Measurements from ENCODE around the gene CXXC5. TPM values are rescaled to one million over a fixed set of nuclear protein-coding genes. Genes with fewer than 3 reads are reported as not detected.

CXXC5 gene
- total RNA-seq, 1 experiment from 2014 or later, result 7.8 TPM

DNA sequence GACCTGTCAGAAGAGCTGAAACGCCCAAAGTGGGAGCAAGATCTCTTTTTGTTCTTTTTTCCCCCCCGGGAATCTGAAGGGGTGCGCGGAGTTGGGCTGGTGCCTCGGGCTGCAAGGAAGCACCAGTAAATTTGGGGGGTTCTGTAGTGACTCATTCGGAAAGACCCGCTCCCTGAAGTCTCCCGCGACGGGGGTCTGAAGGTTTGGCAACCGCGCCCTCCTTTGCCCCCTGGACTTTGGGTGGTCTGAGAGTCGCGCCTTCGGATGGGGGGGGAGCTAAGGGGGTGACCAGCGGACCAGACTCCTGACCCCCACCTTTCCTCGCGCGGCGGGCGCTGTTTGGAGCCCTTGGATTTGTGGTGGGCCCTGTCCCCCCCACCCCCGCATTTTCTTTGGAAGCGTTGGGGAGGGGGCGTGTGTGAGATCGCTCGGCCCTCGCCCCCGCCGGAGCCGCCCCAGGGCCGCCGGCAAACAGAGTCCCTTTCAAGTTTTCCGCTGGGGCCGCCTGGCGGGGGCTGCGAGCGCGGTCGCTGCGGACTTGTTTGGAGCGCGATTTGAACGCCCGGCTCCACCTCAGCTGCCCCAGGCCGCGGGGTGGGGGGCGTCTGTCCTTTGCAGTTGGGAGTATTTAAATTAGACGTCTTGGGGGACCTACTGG is 2.0 kb downstream of the CXXC5 start:
- intact Hi-C loops (cut with micrococcal nuclease), result no loop called here
- H3K4me1 Mint-ChIP-seq (ENCODE audit: insufficient read depth, unreplicated experiment), result peaks cover 32% of the 10 kb centered on the region

DNA sequence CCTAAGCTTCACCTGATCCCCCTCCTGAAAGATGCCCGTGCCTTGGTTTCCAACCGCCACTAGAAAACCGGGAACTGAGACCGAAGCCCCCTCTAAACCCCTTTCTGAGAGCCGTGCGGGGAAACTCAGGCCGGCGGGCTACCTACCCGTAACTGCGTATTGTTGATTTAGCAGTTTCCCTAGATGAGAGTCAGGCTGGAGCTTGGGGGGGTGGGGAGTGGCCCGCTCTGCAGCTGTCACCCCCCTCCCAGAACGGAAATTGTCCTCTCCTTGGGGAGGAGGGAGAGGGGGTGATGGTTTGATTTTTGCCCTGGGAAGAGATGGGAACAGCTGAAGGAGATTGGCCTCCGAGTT is 2.5 kb downstream of the CXXC5 start:
- DNase-seq (ENCODE audit: unreplicated experiment), result no peak
- no peaks in the 10 kb centered on the region for H3K27me3 Mint-ChIP-seq (ENCODE audit: insufficient read depth, unreplicated experiment)
- CTCF ChIA-PET, result interaction anchor here (0.7 to 4.1 kb wide), 8 partner anchors 9 to 117 kb away, joined by 3 to 28 read pairs (median 4); no protein-coding TSS in a partner anchor
- peak overlapping the region; percentile 87 for H3K4me3 Mint-ChIP-seq (ENCODE audit: unreplicated experiment)
- H3K27ac Mint-ChIP-seq (ENCODE audit: low read depth, unreplicated experiment), result no peak overlapping the region
- TF ChIP-seq, protein P1, sequence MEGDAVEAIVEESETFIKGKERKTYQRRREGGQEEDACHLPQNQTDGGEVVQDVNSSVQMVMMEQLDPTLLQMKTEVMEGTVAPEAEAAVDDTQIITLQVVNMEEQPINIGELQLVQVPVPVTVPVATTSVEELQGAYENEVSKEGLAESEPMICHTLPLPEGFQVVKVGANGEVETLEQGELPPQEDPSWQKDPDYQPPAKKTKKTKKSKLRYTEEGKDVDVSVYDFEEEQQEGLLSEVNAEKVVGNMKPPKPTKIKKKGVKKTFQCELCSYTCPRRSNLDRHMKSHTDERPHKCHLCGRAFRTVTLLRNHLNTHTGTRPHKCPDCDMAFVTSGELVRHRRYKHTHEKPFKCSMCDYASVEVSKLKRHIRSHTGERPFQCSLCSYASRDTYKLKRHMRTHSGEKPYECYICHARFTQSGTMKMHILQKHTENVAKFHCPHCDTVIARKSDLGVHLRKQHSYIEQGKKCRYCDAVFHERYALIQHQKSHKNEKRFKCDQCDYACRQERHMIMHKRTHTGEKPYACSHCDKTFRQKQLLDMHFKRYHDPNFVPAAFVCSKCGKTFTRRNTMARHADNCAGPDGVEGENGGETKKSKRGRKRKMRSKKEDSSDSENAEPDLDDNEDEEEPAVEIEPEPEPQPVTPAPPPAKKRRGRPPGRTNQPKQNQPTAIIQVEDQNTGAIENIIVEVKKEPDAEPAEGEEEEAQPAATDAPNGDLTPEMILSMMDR (IDR thresholded peaks at IDR 0.05; ENCODE audit: unreplicated experiment), result no peak
- H3K9me3 Mint-ChIP-seq (ENCODE audit: unreplicated experiment), result no peaks in the 10 kb centered on the region
- peaks cover 30% of the 10 kb centered on the region for H3K4me1 Mint-ChIP-seq (ENCODE audit: insufficient read depth, unreplicated experiment)
- POLR2A ChIA-PET, result interaction anchor here (0.7 to 5.3 kb wide), 6 partner anchors 10 to 89 kb away, joined by 3 to 97 read pairs (median 10); partner anchors contain the start of gene UBE2D2
- BruUV-seq (replicated peaks), result no TSS peak
- no peaks in the 10 kb centered on the region for H3K36me3 Mint-ChIP-seq (ENCODE audit: insufficient read depth, unreplicated experiment)
- intact Hi-C loops (cut with micrococcal nuclease), result no loop called here

More for the DNA sequence above, 2.0 kb downstream of the CXXC5 start:
- Mint-ChIP-seq H3K9me3 (ENCODE audit: unreplicated experiment) (no peaks in the 10 kb centered on the region), H3K27ac (ENCODE audit: low read depth, unreplicated experiment) (peak overlapping the region; percentile 83), H3K4me3 (ENCODE audit: unreplicated experiment) (peak overlapping the region; percentile 87), H3K36me3 (ENCODE audit: insufficient read depth, unreplicated experiment) (peaks cover 2% of the 10 kb centered on the region), H3K27me3 (ENCODE audit: insufficient read depth, unreplicated experiment) (no peaks in the 10 kb centered on the region)
- TF ChIP-seq, protein P1 (IDR thresholded peaks at IDR 0.05; ENCODE audit: unreplicated experiment), result no peak
- no TSS peak for BruUV-seq (replicated peaks)
- no peak for DNase-seq (ENCODE audit: unreplicated experiment)
- CTCF ChIA-PET, result interaction anchor here (0.6 to 4.1 kb wide), 9 partner anchors 9 to 117 kb away, joined by 3 to 28 read pairs (median 3); no protein-coding TSS in a partner anchor
- POLR2A ChIA-PET, result interaction anchor here (0.6 to 5.3 kb wide), 8 partner anchors 8 to 89 kb away, joined by 3 to 97 read pairs (median 4); partner anchors contain the start of gene UBE2D2

DNA sequence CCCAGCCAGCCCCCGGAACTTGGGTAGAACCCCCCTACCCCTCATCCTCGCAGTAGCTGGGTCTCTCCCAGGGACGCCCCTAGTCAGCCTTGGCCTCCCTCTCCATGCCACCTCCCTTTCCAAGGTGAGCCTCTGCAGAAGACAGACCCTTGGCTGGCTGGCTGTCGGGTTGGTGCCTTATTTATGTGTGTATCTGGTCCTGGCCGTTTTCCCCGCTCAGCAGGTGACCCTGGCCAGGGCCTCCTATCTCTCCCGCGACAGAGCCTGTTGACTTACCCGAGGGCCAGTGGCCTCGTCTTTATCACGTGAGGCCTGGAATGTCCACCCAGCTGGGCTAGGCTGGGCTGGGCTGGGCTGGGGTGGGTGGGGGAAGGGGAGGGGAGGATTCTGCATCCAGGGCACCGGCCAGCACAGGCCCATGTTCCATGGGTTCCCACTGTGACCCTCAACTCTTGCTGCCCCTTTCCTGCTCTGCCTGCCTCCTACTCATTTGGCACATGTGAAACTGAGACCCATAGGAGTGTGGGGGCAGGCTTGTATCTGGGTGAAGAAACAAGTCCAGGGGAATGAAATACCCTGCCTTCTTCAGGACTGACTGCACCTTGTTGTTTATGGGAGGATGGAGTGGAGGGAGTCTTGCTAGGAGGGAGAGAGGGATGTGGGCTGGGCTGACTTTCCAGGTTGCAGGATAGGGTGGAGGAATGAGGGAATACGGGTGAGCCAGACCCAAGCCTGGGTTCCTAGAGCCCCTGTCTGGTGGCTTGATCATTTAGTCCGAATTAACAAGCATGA is 3.1 kb downstream of the CXXC5 start:
- Mint-ChIP-seq H3K9me3 (ENCODE audit: unreplicated experiment) (no peaks in the 10 kb centered on the region), H3K4me3 (ENCODE audit: unreplicated experiment) (peak overlapping the region; percentile 87), H3K27ac (ENCODE audit: low read depth, unreplicated experiment) (peak overlapping the region; percentile 33), H3K4me1 (ENCODE audit: insufficient read depth, unreplicated experiment) (peaks cover 30% of the 10 kb centered on the region), H3K27me3 (ENCODE audit: insufficient read depth, unreplicated experiment) (no peaks in the 10 kb centered on the region), H3K36me3 (ENCODE audit: insufficient read depth, unreplicated experiment) (no peaks in the 10 kb centered on the region)
- no TSS peak for BruUV-seq (replicated peaks)
- CTCF ChIA-PET, result interaction anchor here (0.6 to 4.1 kb wide), 9 partner anchors 8 to 136 kb away, joined by 3 to 28 read pairs (median 3); no protein-coding TSS in a partner anchor
- peak; percentile 51 for DNase-seq (ENCODE audit: unreplicated experiment)
- TF ChIP-seq, protein P1 (IDR thresholded peaks at IDR 0.05; ENCODE audit: unreplicated experiment), result no peak
- intact Hi-C loops (cut with micrococcal nuclease), result no loop called here
- POLR2A ChIA-PET, result interaction anchor here (0.7 to 5.3 kb wide), 8 partner anchors 10 to 90 kb away, joined by 3 to 97 read pairs (median 4); partner anchors contain the start of gene UBE2D2
